ENCODE measurements around the gene FHIT. TPM values are rescaled to one million over a fixed set of nuclear protein-coding genes. Genes with fewer than 3 reads are reported as not detected.

Gene FHIT
- total and polyA plus RNA-seq, 9 donors: 5.1 to 11.8 (median 9.5) TPM

- Histone ChIP-seq H3K36me3 (no peaks in the 10 kb centered on the region), H3K27me3 (no peaks in the 10 kb centered on the region), H3K4me3 (no peak overlapping the region), H3K27ac (no peak overlapping the region), H3K4me1 (ENCODE audit: insufficient read depth) (no peaks in the 10 kb centered on the region), H3K9me3 (no peaks in the 10 kb centered on the region)
- whole genome bisulfite sequencing, 3 donors: 54 to 81% (median 62%) methylated on average over 3 of the region's 3 CpGs
- intact Hi-C loops (cut with DNase I): no loop called here
- TF ChIP-seq POLR2A (IDR thresholded peaks at IDR 0.05) (no peak), EP300 (IDR thresholded peaks at IDR 0.05) (no peak), CTCF (IDR thresholded peaks at IDR 0.05) (no peak)
- DNase-seq: no peak
These were observed 1000.4 kb downstream of the FHIT start for GRCh38 chr3:60250810-60251209.

- H3K4me1 ChIP-seq (ENCODE audit: insufficient read depth): no peaks in the 10 kb centered on the region
- no peaks in the 10 kb centered on the region for H3K27me3 ChIP-seq
- TF ChIP-seq CTCF (IDR thresholded peaks at IDR 0.05) (no peak), EP300 (IDR thresholded peaks at IDR 0.05) (no peak), POLR2A (IDR thresholded peaks at IDR 0.05) (no peak)
- intact Hi-C loops (cut with DNase I): no loop called here
- 60 to 64% (median 61%) methylated on average over 2 of the region's 2 CpGs for WGBS, 3 donors
- no peak for DNase-seq
- H3K36me3 ChIP-seq: no peaks in the 10 kb centered on the region
- H3K9me3 ChIP-seq: no peaks in the 10 kb centered on the region
- H3K4me3 ChIP-seq: no peak overlapping the region
- H3K27ac ChIP-seq: no peak overlapping the region
These were observed 1001.0 kb downstream of the FHIT start for GRCh38 chr3:60250206-60250605.

- WGBS, 3 donors: 89 to 92% (median 91%) methylated on average over 4 of the region's 4 CpGs
- TF ChIP-seq CTCF (IDR thresholded peaks at IDR 0.05) (no peak), EP300 (IDR thresholded peaks at IDR 0.05) (no peak), POLR2A (IDR thresholded peaks at IDR 0.05) (no peak)
- H3K9me3 ChIP-seq: no peaks in the 10 kb centered on the region
- no peak overlapping the region for H3K27ac ChIP-seq
- DNase-seq: no peak
- no peaks in the 10 kb centered on the region for H3K4me1 ChIP-seq (ENCODE audit: insufficient read depth)
- H3K36me3 ChIP-seq: no peaks in the 10 kb centered on the region
- no peaks in the 10 kb centered on the region for H3K27me3 ChIP-seq
- intact Hi-C loops (cut with DNase I): no loop called here
- no peak overlapping the region for H3K4me3 ChIP-seq
These were observed 1004.9 kb downstream of the FHIT start for GRCh38 chr3:60246361-60246760.

GRCh38 chr3:60243456-60243855 lies 1007.8 kb downstream of the FHIT start:
- H3K9me3 ChIP-seq: no peaks in the 10 kb centered on the region
- DNase-seq: no peak
- no peak for TF ChIP-seq CTCF (IDR thresholded peaks at IDR 0.05)
- TF ChIP-seq EP300 (IDR thresholded peaks at IDR 0.05): no peak
- no peak for TF ChIP-seq POLR2A (IDR thresholded peaks at IDR 0.05)
- no peaks in the 10 kb centered on the region for H3K36me3 ChIP-seq
- intact Hi-C loops (cut with DNase I): no loop called here
- no peaks in the 10 kb centered on the region for H3K4me1 ChIP-seq (ENCODE audit: insufficient read depth)
- no peak overlapping the region for H3K27ac ChIP-seq
- 47 to 54% (median 52%) methylated on average over 5 of the region's 5 CpGs for WGBS, 3 donors
- H3K27me3 ChIP-seq: no peaks in the 10 kb centered on the region
- no peak overlapping the region for H3K4me3 ChIP-seq

GRCh38 chr3:60240492-60240891 lies 1010.8 kb downstream of the FHIT start:
- no peak overlapping the region for H3K4me3 ChIP-seq
- no peak for DNase-seq
- no peaks in the 10 kb centered on the region for H3K27me3 ChIP-seq
- H3K27ac ChIP-seq: no peak overlapping the region
- WGBS, 3 donors: 54 to 58% (median 55%) methylated on average over 3 of the region's 3 CpGs
- intact Hi-C loops (cut with DNase I): no loop called here
- TF ChIP-seq CTCF (IDR thresholded peaks at IDR 0.05) (no peak), EP300 (IDR thresholded peaks at IDR 0.05) (no peak), POLR2A (IDR thresholded peaks at IDR 0.05) (no peak)
- no peaks in the 10 kb centered on the region for H3K4me1 ChIP-seq (ENCODE audit: insufficient read depth)
- H3K36me3 ChIP-seq: no peaks in the 10 kb centered on the region
- no peaks in the 10 kb centered on the region for H3K9me3 ChIP-seq

Data from ovary (tissue), 9 donors.